A549 (cell line): ENCODE measurements around the gene ATXN2L. TPM values are rescaled to one million over a fixed set of nuclear protein-coding genes. Genes with fewer than 3 reads are reported as not detected.
A peak's percentile ranks its signal among the peaks of the same experiment; 100 is the strongest.

Experiments
- ATAC-seq, 2 experiments: fragments of 200-7000 bp in 1 of 2; fragments of >200 bp in 1 of 2; cut with Nextera tagmentation in 1 of 2; cut with Tn5 transposase in 1 of 2; 3 replicates each; pipeline versions ENCODE4 v1.8.0 to v1.9.1; 2018 to 2020; ENCODE audit warnings: mild to moderate bottlenecking in 1 of 2, moderate library complexity in 1 of 2
- CTCF ChIA-PET: fragments of 300-600 bp; sonication (Branson Sonifier 250); formaldehyde crosslinking; extraction: SDS; loops from one replicate; lab custom pipeline; 2021; ENCODE audit warnings: antibody characterized with exemption, inconsistent platforms; lab: Yijun Ruan, JAX
- POLR2A ChIA-PET: fragments of 350-600 bp; formaldehyde crosslinking; extraction: SDS; loops from one replicate; lab custom pipeline; 2021; ENCODE audit warnings: antibody characterized with exemption, inconsistent platforms; lab: Yijun Ruan, JAX
- DNase-seq, 2 experiments: peaks; one replicate each; pipeline versions ENCODE4 v3.0.0 to v3.0.0-alpha.2; 2011 to 2016; ENCODE audit warnings: low read depth in 1 of 2, low spot score in 1 of 2
- FAIRE-seq: peaks from 2 replicates; lab custom pipeline; 2011; peaks lifted over from hg19 to GRCh38; lab: Jason Lieb, UNC
- H3K27ac ChIP-seq, 2 experiments: fragments of >200 bp; sonication (Bioruptor Twin); formaldehyde crosslinking; 3 replicates each; pipeline ENCODE4 v1.5.1; 2016 to 2017
- H3K4me1 ChIP-seq: fragments of >200 bp; sonication (Bioruptor Twin); formaldehyde crosslinking; 3 replicates; pipeline ENCODE4 v1.6.1; 2016
- H3K4me2 ChIP-seq: fragments of >200 bp; sonication (Bioruptor Twin); formaldehyde crosslinking; 3 replicates; pipeline ENCODE4 v1.6.1; 2016
- H3K4me3 ChIP-seq: fragments of >200 bp; sonication (Bioruptor Twin); formaldehyde crosslinking; 3 replicates; pipeline ENCODE4 v1.5.1; 2016
- H3K9me3 ChIP-seq: fragments of >200 bp; sonication (Bioruptor Twin); formaldehyde crosslinking; 3 replicates; pipeline ENCODE4 v1.6.1; 2016
- BHLHE40 ChIP-seq: IDR thresholded peaks from 2 replicates; pipeline ENCODE4 v1.6.1; 2012; ENCODE audit warnings: low read depth, low read length, inconsistent platforms
- CBX2 ChIP-seq: fragments of 200-600 bp; sonication (generic); IDR thresholded peaks from 2 replicates; pipeline ENCODE4 v1.6.1; 2016; ENCODE audit warnings: low read depth, mild to moderate bottlenecking, borderline replicate concordance
- CEBPB ChIP-seq, 2 experiments: fragments of >200 bp in 1 of 2; sonication (Bioruptor Twin) in 1 of 2; formaldehyde crosslinking in 1 of 2; IDR thresholded peaks; 2 replicates each; pipeline ENCODE4 v1.6.1; 2012 to 2016
- CHD4 ChIP-seq: fragments of 200-600 bp; sonication (generic); IDR thresholded peaks from 2 replicates; pipeline ENCODE4 v1.6.1; 2016; ENCODE audit warnings: antibody characterized with exemption, mild to moderate bottlenecking, borderline replicate concordance
- E2F6 ChIP-seq: IDR thresholded peaks from 2 replicates; pipeline ENCODE4 v1.6.1; 2012; ENCODE audit warnings: low read depth, borderline replicate concordance
- EHMT2 ChIP-seq: fragments of 200-600 bp; sonication (generic); IDR thresholded peaks from 2 replicates; pipeline ENCODE4 v1.6.1; 2016; ENCODE audit warnings: antibody characterized with exemption, low read depth, mild to moderate bottlenecking, moderate library complexity
- EP300 ChIP-seq, 2 experiments: fragments of >200 bp; sonication (Bioruptor Twin); formaldehyde crosslinking; IDR thresholded peaks; 2 replicates in 1 of 2; 3 replicates in 1 of 2; pipeline ENCODE4 v1.6.1; 2016 to 2017
- ESRRA ChIP-seq: fragments of 150-350 bp; IDR thresholded peaks from 2 replicates; pipeline ENCODE4 v1.6.1; 2014; ENCODE audit warnings: mild to moderate bottlenecking, low read length, borderline replicate concordance
- FOXS1 ChIP-seq: fragments of 250-450 bp; sonication (Bioruptor Pico); IDR thresholded peaks from 2 replicates; pipeline ENCODE4 v1.5.0; 2020; ENCODE audit warnings: mild to moderate bottlenecking, moderate library complexity
- GATA3 ChIP-seq: IDR thresholded peaks from 2 replicates; pipeline ENCODE4 v1.6.1; 2012; ENCODE audit warnings: borderline replicate concordance
- HDAC2 ChIP-seq: fragments of 200-600 bp; sonication (generic); IDR thresholded peaks from 2 replicates; pipeline ENCODE4 v1.6.1; 2016
- HEYL ChIP-seq: fragments of 250-450 bp; sonication (Bioruptor Pico); IDR thresholded peaks from 2 replicates; pipeline ENCODE4 v1.8.0; 2021; ENCODE audit warnings: mild to moderate bottlenecking, moderate library complexity
- HOXB13 ChIP-seq: fragments of 250-450 bp; sonication (Bioruptor Pico); IDR thresholded peaks from 2 replicates; pipeline ENCODE4 v1.5.0; 2020; ENCODE audit warnings: low read depth, mild to moderate bottlenecking, moderate library complexity
- HOXB5 ChIP-seq: fragments of 250-450 bp; sonication (Bioruptor Pico); IDR thresholded peaks from 2 replicates; pipeline ENCODE4 v1.5.0; 2020; ENCODE audit warnings: mild to moderate bottlenecking, moderate library complexity
- JUNB ChIP-seq: fragments of >200 bp; sonication (Bioruptor Twin); formaldehyde crosslinking; IDR thresholded peaks from 2 replicates; pipeline ENCODE4 v1.6.1; 2016
- KDM5A ChIP-seq: fragments of 200-600 bp; sonication (generic); IDR thresholded peaks from 2 replicates; pipeline ENCODE4 v1.6.1; 2016; ENCODE audit warnings: antibody characterized with exemption, mild to moderate bottlenecking
- MYC ChIP-seq: IDR thresholded peaks from 2 replicates; pipeline ENCODE4 v1.6.1; 2012; ENCODE audit warnings: mild to moderate bottlenecking, inconsistent platforms, low read length, improper control_type of control experiment, borderline replicate concordance
- NFE2L2 ChIP-seq: fragments of 150-350 bp; conservative IDR thresholded peaks from 2 replicates; pipeline ENCODE4 v1.6.1; 2014; ENCODE audit warnings: low read length
- NPAS2 ChIP-seq: fragments of 250-450 bp; sonication (Bioruptor Pico); IDR thresholded peaks from 2 replicates; pipeline ENCODE4 v1.8.0; 2022; ENCODE audit warnings: mild to moderate bottlenecking, moderate library complexity, borderline replicate concordance
- POLR2A ChIP-seq: IDR thresholded peaks from 2 replicates; pipeline ENCODE4 v1.6.1; 2012; ENCODE audit warnings: mild to moderate bottlenecking, low read length
- POLR2AphosphoS2 ChIP-seq: conservative IDR thresholded peaks from 2 replicates; pipeline ENCODE4 v1.6.1; 2012; ENCODE audit warnings: low read length, improper control_type of control experiment, inconsistent platforms
- RAD21 ChIP-seq, 2 experiments: fragments of >200 bp in 1 of 2; sonication (Bioruptor Twin) in 1 of 2; formaldehyde crosslinking in 1 of 2; IDR thresholded peaks in 1 of 2; conservative IDR thresholded peaks in 1 of 2; 2 replicates in 1 of 2; 3 replicates in 1 of 2; pipeline ENCODE4 v1.6.1; 2012 to 2018; ENCODE audit warnings: inconsistent platforms in 1 of 2
- RARB ChIP-seq: fragments of 250-450 bp; sonication (Bioruptor Pico); IDR thresholded peaks from 2 replicates; pipeline ENCODE4 v1.8.0; 2021; ENCODE audit warnings: mild to moderate bottlenecking, moderate library complexity
- RCOR1 ChIP-seq: fragments of 150-350 bp; IDR thresholded peaks from 2 replicates; pipeline ENCODE4 v1.6.1; 2014; ENCODE audit warnings: antibody characterized with exemption, low read length, low read depth
- SREBF2 ChIP-seq: fragments of 450-650 bp; IDR thresholded peaks from 2 replicates; pipeline ENCODE4 v1.6.1; 2014; ENCODE audit warnings: mild to moderate bottlenecking, moderate library complexity
- ZC3H11A ChIP-seq: fragments of 450-650 bp; IDR thresholded peaks from 2 replicates; pipeline ENCODE4 v1.6.1; 2014; ENCODE audit warnings: antibody characterized with exemption, mild to moderate bottlenecking
- ZFP36 ChIP-seq: fragments of 450-650 bp; IDR thresholded peaks from 2 replicates; pipeline ENCODE4 v1.6.1; 2014; ENCODE audit warnings: borderline replicate concordance; ENCODE audit not compliant: partially characterized antibody
- ZNF302 ChIP-seq: fragments of 250-450 bp; sonication (Bioruptor Pico); IDR thresholded peaks from 2 replicates; pipeline ENCODE4 v1.9.0; 2021; ENCODE audit warnings: inconsistent platforms, mild to moderate bottlenecking, moderate library complexity
- ZSCAN20 ChIP-seq: fragments of 250-450 bp; sonication (Bioruptor Pico); IDR thresholded peaks from 2 replicates; pipeline ENCODE4 v1.8.0; 2022; ENCODE audit warnings: mild to moderate bottlenecking, moderate library complexity
- WGBS: methylation state at CpG from one replicate; pipeline ENCODE4 v1.1.6; 2017; ENCODE audit errors: missing lambda C conversion rate; 5-methylcytosine and 5-hydroxymethylcytosine counted together
- polyA minus RNA-seq: library from RNA; depleted of rRNA, polyadenylated mRNA; stranded (reverse); fragments of >200 nt; gene quantifications from 2 replicates; pipeline ENCODE4 v1.2.3, GENCODE V29; 2011; rRNA and poly(A)+ RNA removed
- polyA plus RNA-seq, 4 experiments: library from polyadenylated mRNA; depleted of rRNA in 3 of 4; stranded (reverse); fragments of >200 nt; fragmentation: RNase III in 1 of 4; extraction: RNeasy Plus Mini Kit Qiagen cat#74134 plus additional on column Dnase treatment in 1 of 4; gene quantifications; 2 replicates in 3 of 4; 3 replicates in 1 of 4; pipeline ENCODE4 v1.2.3, GENCODE V29; 2011 to 2017
- TF ChIP-seq, protein P1 (sequence below): fragments of >200 bp; sonication (Bioruptor Twin); formaldehyde crosslinking; IDR thresholded peaks from 3 replicates; pipeline ENCODE4 v1.5.1; 2016
- TF ChIP-seq, protein P2 (sequence below): fragments of 150-350 bp; IDR thresholded peaks from 2 replicates; pipeline ENCODE4 v1.6.1; 2014; ENCODE audit warnings: low read depth, mild to moderate bottlenecking, low read length
- TF ChIP-seq, protein P3 (sequence below): IDR thresholded peaks from 2 replicates; pipeline ENCODE4 v1.6.1; 2012

ATXN2L gene, protein sequence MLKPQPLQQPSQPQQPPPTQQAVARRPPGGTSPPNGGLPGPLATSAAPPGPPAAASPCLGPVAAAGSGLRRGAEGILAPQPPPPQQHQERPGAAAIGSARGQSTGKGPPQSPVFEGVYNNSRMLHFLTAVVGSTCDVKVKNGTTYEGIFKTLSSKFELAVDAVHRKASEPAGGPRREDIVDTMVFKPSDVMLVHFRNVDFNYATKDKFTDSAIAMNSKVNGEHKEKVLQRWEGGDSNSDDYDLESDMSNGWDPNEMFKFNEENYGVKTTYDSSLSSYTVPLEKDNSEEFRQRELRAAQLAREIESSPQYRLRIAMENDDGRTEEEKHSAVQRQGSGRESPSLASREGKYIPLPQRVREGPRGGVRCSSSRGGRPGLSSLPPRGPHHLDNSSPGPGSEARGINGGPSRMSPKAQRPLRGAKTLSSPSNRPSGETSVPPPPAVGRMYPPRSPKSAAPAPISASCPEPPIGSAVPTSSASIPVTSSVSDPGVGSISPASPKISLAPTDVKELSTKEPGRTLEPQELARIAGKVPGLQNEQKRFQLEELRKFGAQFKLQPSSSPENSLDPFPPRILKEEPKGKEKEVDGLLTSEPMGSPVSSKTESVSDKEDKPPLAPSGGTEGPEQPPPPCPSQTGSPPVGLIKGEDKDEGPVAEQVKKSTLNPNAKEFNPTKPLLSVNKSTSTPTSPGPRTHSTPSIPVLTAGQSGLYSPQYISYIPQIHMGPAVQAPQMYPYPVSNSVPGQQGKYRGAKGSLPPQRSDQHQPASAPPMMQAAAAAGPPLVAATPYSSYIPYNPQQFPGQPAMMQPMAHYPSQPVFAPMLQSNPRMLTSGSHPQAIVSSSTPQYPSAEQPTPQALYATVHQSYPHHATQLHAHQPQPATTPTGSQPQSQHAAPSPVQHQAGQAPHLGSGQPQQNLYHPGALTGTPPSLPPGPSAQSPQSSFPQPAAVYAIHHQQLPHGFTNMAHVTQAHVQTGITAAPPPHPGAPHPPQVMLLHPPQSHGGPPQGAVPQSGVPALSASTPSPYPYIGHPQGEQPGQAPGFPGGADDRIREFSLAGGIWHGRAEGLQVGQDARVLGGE
- polyA plus RNA-seq (2011; rRNA removed) (28.4 and 42.5 TPM in 2 replicates), polyA plus RNA-seq (2017; fragmentation: RNase III; extraction: RNeasy Plus Mini Kit Qiagen cat#74134 plus additional on column Dnase treatment) (134 to 137 TPM (median 135 TPM) in 3 replicates), polyA minus RNA-seq (42.2 and 49.0 TPM in 2 replicates)
- 62.5 and 71.3 TPM in 2 replicates for polyA plus RNA-seq (2012; cell fraction: cytosol; rRNA removed)
- 233 and 337 TPM in 2 replicates for polyA plus RNA-seq (2012; cell fraction: nucleus; rRNA removed)

DNA sequence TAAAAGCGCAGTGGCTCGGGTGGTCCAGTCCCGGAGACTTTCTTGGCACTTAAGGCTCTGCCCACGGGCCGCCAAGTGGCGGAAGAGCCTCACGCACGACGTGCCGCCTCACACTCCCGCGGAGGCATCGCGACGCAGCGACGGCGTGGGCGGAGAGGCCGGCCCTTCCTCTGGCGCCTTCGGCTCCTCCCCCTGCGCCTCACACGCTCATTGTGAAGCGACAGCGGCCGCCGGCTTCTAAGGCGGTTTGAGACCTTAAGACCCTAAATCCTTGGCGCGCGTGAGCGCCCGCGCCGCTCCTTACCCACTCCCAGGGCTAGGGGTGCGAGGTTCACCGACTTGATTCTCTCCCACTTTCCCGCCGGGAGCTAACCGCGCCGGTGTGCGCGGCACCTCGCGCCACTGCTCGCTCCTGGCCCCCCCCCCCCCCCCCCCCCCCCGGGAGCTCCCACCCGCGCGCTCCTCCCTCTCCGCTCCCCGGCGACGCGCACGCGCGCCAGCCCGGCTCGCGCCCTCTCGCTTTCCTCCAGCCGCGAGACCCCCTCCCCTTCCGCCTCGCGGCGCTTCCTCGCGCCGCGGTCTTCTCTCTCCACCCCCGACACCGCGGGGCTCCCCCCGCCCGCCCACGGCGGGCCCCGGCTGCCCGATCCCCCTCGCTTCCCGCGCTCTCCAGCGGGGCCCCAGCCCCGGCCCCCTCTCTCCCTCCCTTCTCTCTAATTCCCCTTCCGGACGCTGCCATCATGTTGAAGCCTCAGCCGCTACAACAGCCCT lies at the start of gene ATXN2L:
ATXN2L (plus strand) TSS at position 480 of the 771 bp plus-strand sequence; CDS start at position 741, 261 bp downstream.
- POLR2A ChIA-PET: interaction anchor here (0.5 to 3.6 kb wide), 19 partner anchors 8 to 868 kb away, joined by 3 to 38 read pairs (median 4); partner anchors contain the start of genes NFATC2IP, RABEP2, SH2B1 and SPNS1
- peak within 1 kb of the TSS; percentile 95 to 100 for H3K27ac ChIP-seq
- ATAC-seq (peak; percentile 64 to 65), FAIRE-seq (no peak), DNase-seq (peak; percentile 75 to 98)
- H3K4me2 ChIP-seq: peak within 1 kb of the TSS; percentile 87
- WGBS: 0% methylated on average over 12 of the region's 91 CpGs
- CTCF ChIA-PET: interaction anchor here (1.3 to 2.8 kb wide), 3 partner anchors 13 to 123 kb away, joined by 4 to 13 read pairs (median 8); no protein-coding TSS in a partner anchor
- H3K4me3 ChIP-seq: peak within 1 kb of the TSS; percentile 100
- H3K9me3 ChIP-seq: peaks cover 4% of the 10 kb centered on the region; the same call in 1 of the 3 replicates
- H3K4me1 ChIP-seq: peaks cover 37% of the 10 kb centered on the region
- TF ChIP-seq ZFP36: no peak
- TF ChIP-seq CBX2: no peak
- no peak for TF ChIP-seq HOXB5 (CRISPR knock-in tag)
- no peak for TF ChIP-seq NFE2L2
- TF ChIP-seq POLR2A: peak; percentile 78
- TF ChIP-seq BHLHE40: no peak
- TF ChIP-seq EHMT2: no peak
- TF ChIP-seq CEBPB (IDR thresholded peaks at IDR 0.05): no peak
- TF ChIP-seq, protein P1, sequence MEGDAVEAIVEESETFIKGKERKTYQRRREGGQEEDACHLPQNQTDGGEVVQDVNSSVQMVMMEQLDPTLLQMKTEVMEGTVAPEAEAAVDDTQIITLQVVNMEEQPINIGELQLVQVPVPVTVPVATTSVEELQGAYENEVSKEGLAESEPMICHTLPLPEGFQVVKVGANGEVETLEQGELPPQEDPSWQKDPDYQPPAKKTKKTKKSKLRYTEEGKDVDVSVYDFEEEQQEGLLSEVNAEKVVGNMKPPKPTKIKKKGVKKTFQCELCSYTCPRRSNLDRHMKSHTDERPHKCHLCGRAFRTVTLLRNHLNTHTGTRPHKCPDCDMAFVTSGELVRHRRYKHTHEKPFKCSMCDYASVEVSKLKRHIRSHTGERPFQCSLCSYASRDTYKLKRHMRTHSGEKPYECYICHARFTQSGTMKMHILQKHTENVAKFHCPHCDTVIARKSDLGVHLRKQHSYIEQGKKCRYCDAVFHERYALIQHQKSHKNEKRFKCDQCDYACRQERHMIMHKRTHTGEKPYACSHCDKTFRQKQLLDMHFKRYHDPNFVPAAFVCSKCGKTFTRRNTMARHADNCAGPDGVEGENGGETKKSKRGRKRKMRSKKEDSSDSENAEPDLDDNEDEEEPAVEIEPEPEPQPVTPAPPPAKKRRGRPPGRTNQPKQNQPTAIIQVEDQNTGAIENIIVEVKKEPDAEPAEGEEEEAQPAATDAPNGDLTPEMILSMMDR: no peak
- TF ChIP-seq SREBF2: no peak
- no peak for TF ChIP-seq POLR2AphosphoS2
- TF ChIP-seq HEYL: no peak
- TF ChIP-seq MYC: peak; percentile 86; the same call in 1 of the 2 replicates
- no peak for TF ChIP-seq ZSCAN20 (CRISPR knock-in tag)
- TF ChIP-seq CHD4: no peak
- no peak for TF ChIP-seq RCOR1
- no peak for TF ChIP-seq EP300 (IDR thresholded peaks at IDR 0.05)
- TF ChIP-seq, protein P2, sequence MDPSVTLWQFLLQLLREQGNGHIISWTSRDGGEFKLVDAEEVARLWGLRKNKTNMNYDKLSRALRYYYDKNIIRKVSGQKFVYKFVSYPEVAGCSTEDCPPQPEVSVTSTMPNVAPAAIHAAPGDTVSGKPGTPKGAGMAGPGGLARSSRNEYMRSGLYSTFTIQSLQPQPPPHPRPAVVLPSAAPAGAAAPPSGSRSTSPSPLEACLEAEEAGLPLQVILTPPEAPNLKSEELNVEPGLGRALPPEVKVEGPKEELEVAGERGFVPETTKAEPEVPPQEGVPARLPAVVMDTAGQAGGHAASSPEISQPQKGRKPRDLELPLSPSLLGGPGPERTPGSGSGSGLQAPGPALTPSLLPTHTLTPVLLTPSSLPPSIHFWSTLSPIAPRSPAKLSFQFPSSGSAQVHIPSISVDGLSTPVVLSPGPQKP: no peak
- no peak for TF ChIP-seq KDM5A
- peak; percentile 86 for TF ChIP-seq E2F6
- peak; percentile 55; the same call in 1 of the 2 replicates for TF ChIP-seq GATA3
- no peak for TF ChIP-seq JUNB
- TF ChIP-seq ZNF302: no peak
- TF ChIP-seq HOXB13: no peak
- TF ChIP-seq, protein P3, sequence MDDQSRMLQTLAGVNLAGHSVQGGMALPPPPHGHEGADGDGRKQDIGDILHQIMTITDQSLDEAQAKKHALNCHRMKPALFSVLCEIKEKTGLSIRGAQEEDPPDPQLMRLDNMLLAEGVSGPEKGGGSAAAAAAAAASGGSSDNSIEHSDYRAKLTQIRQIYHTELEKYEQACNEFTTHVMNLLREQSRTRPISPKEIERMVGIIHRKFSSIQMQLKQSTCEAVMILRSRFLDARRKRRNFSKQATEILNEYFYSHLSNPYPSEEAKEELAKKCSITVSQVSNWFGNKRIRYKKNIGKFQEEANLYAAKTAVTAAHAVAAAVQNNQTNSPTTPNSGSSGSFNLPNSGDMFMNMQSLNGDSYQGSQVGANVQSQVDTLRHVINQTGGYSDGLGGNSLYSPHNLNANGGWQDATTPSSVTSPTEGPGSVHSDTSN: peak; percentile 98
- no peak for TF ChIP-seq ZC3H11A
- TF ChIP-seq NPAS2 (CRISPR knock-in tag): no peak
- TF ChIP-seq RARB (CRISPR knock-in tag): peak; percentile 18; the same call in 1 of the 2 replicates
- no peak for TF ChIP-seq FOXS1 (CRISPR knock-in tag)
- no peak for TF ChIP-seq RAD21 (conservative IDR thresholded peaks at IDR 0.05 in 1 of 2, IDR thresholded peaks at IDR 0.05 in 1 of 2)
- TF ChIP-seq HDAC2: no peak
- no peak for TF ChIP-seq ESRRA
